Mucosa of rectum (tissue), 2 donors: ENCODE results near the gene MSH2.

Source experiments
- H3K27ac ChIP-seq, 2 donors: one replicate each; pipeline ENCODE4 v1.7.0; 2013; ENCODE audit warnings: inconsistent platforms in 2 of 2, low read depth in 2 of 2, low read length in 2 of 2
- H3K27me3 ChIP-seq, 2 donors: one replicate each; pipeline ENCODE4 v1.7.0; 2013; ENCODE audit warnings: low read length in 2 of 2; ENCODE audit not compliant: control insufficient read depth in 2 of 2, insufficient read depth in 2 of 2
- H3K36me3 ChIP-seq, 2 donors: one replicate each; pipeline ENCODE4 v1.7.0; 2013; ENCODE audit warnings: low read length in 2 of 2; ENCODE audit not compliant: control insufficient read depth in 2 of 2, insufficient read depth in 2 of 2
- H3K4me1 ChIP-seq, 2 donors: one replicate each; pipeline ENCODE4 v1.7.0; 2013; ENCODE audit warnings: low read length in 2 of 2, mild to moderate bottlenecking in 1 of 2; ENCODE audit not compliant: control insufficient read depth in 2 of 2, insufficient read depth in 2 of 2
- H3K4me3 ChIP-seq, 2 donors: one replicate each; pipeline ENCODE4 v1.7.0; 2013; ENCODE audit warnings: low read length in 2 of 2
- H3K9ac ChIP-seq, 2 donors: one replicate each; pipeline ENCODE4 v1.7.0; 2013; ENCODE audit warnings: low read length in 2 of 2, low read depth in 1 of 2, mild to moderate bottlenecking in 1 of 2
- H3K9me3 ChIP-seq, 2 donors: one replicate each; pipeline ENCODE4 v1.7.0; 2013; ENCODE audit warnings: low read length in 2 of 2; ENCODE audit not compliant: control insufficient read depth in 2 of 2
- donor health status: healthy.
- donor health status: Normal muscosa, but diverticular disease.

Gene MSH2

GRCh38 chr2:47503481-47504070, 100.6 kb downstream of the MSH2 start:
- Histone ChIP-seq H3K9ac (no peak overlapping the region), H3K36me3 (no peaks in the 10 kb centered on the region), H3K9me3 (peaks cover 0 to 10% of the 10 kb centered on the region in 2 donors), H3K27me3 (no peaks in the 10 kb centered on the region), H3K4me1 (peaks cover 0 to 2% of the 10 kb centered on the region in 2 donors), H3K4me3 (no peak overlapping the region), H3K27ac (no peak overlapping the region)

GRCh38 chr2:47504174-47504810, 101.3 kb downstream of the MSH2 start:
- no peaks in the 10 kb centered on the region for H3K36me3 ChIP-seq
- peaks cover 0 to 7% of the 10 kb centered on the region in 2 donors for H3K9me3 ChIP-seq
- H3K4me3 ChIP-seq = no peak overlapping the region
- H3K27me3 ChIP-seq = no peaks in the 10 kb centered on the region
- no peak overlapping the region for H3K9ac ChIP-seq
- no peak overlapping the region for H3K27ac ChIP-seq
- peaks cover 0 to 2% of the 10 kb centered on the region in 2 donors for H3K4me1 ChIP-seq

- Histone ChIP-seq H3K9ac (no peak overlapping the region), H3K27me3 (no peaks in the 10 kb centered on the region), H3K4me1 (peaks cover 0 to 2% of the 10 kb centered on the region in 2 donors), H3K9me3 (no peaks in the 10 kb centered on the region), H3K27ac (no peak overlapping the region), H3K4me3 (no peak overlapping the region), H3K36me3 (no peaks in the 10 kb centered on the region)
Observed at GRCh38 chr2:47506024-47506423, 103.1 kb downstream of the MSH2 start.

- H3K9ac ChIP-seq = no peak overlapping the region
- no peaks in the 10 kb centered on the region for H3K9me3 ChIP-seq
- H3K4me3 ChIP-seq = no peak overlapping the region
- H3K4me1 ChIP-seq = peaks cover 0 to 2% of the 10 kb centered on the region in 2 donors
- H3K27me3 ChIP-seq = no peaks in the 10 kb centered on the region
- H3K27ac ChIP-seq = no peak overlapping the region
- H3K36me3 ChIP-seq = no peaks in the 10 kb centered on the region
Observed at GRCh38 chr2:47506436-47506835, 103.5 kb downstream of the MSH2 start.

GRCh38 chr2:47508080-47508479, 105.1 kb downstream of the MSH2 start:
- Histone ChIP-seq H3K4me3 (no peak overlapping the region), H3K9ac (no peak overlapping the region), H3K4me1 (peaks cover 0 to 2% of the 10 kb centered on the region in 2 donors), H3K36me3 (no peaks in the 10 kb centered on the region), H3K9me3 (no peaks in the 10 kb centered on the region), H3K27ac (no peak overlapping the region), H3K27me3 (no peaks in the 10 kb centered on the region)

- no peaks in the 10 kb centered on the region for H3K9me3 ChIP-seq
- H3K27ac ChIP-seq = no peak overlapping the region
- H3K9ac ChIP-seq = no peak overlapping the region
- H3K4me3 ChIP-seq = no peak overlapping the region
- no peaks in the 10 kb centered on the region for H3K36me3 ChIP-seq
- no peaks in the 10 kb centered on the region for H3K27me3 ChIP-seq
- no peaks in the 10 kb centered on the region for H3K4me1 ChIP-seq
Observed at GRCh38 chr2:47508641-47509040, 105.7 kb downstream of the MSH2 start.

GRCh38 chr2:47509250-47509649, 106.3 kb downstream of the MSH2 start:
- Histone ChIP-seq H3K36me3 (no peaks in the 10 kb centered on the region), H3K4me1 (no peaks in the 10 kb centered on the region), H3K27ac (no peak overlapping the region), H3K4me3 (no peak overlapping the region), H3K27me3 (no peaks in the 10 kb centered on the region), H3K9ac (no peak overlapping the region), H3K9me3 (no peaks in the 10 kb centered on the region)

GRCh38 chr2:47509821-47510385, 106.9 kb downstream of the MSH2 start:
- Histone ChIP-seq H3K4me1 (no peaks in the 10 kb centered on the region), H3K27ac (no peak overlapping the region), H3K36me3 (no peaks in the 10 kb centered on the region), H3K4me3 (no peak overlapping the region), H3K9ac (no peak overlapping the region), H3K9me3 (no peaks in the 10 kb centered on the region), H3K27me3 (no peaks in the 10 kb centered on the region)

GRCh38 chr2:47510745-47511144, 107.8 kb downstream of the MSH2 start:
- no peak overlapping the region for H3K9ac ChIP-seq
- no peaks in the 10 kb centered on the region for H3K9me3 ChIP-seq
- H3K4me1 ChIP-seq = no peaks in the 10 kb centered on the region
- no peak overlapping the region for H3K4me3 ChIP-seq
- no peaks in the 10 kb centered on the region for H3K36me3 ChIP-seq
- no peaks in the 10 kb centered on the region for H3K27me3 ChIP-seq
- no peak overlapping the region for H3K27ac ChIP-seq

- Histone ChIP-seq H3K27ac (no peak overlapping the region), H3K4me1 (no peaks in the 10 kb centered on the region), H3K9ac (no peak overlapping the region), H3K9me3 (no peaks in the 10 kb centered on the region), H3K4me3 (no peak overlapping the region), H3K36me3 (no peaks in the 10 kb centered on the region), H3K27me3 (no peaks in the 10 kb centered on the region)
Observed at GRCh38 chr2:47512581-47513083, 109.7 kb downstream of the MSH2 start.
